Activated CD8-positive, alpha-beta memory T cell treated with anti-CD3 and anti-CD28 coated beads, Interleukin-2, amount 50 U/mL, for 24 hours (primary cell): Measurements from ENCODE around the gene DHX8.

Source experiments
- DNase-seq: peaks from one replicate; pipeline ENCODE4 v3.0.0-alpha.2; 2020; ENCODE audit errors: extremely low read depth

Gene DHX8

DNA sequence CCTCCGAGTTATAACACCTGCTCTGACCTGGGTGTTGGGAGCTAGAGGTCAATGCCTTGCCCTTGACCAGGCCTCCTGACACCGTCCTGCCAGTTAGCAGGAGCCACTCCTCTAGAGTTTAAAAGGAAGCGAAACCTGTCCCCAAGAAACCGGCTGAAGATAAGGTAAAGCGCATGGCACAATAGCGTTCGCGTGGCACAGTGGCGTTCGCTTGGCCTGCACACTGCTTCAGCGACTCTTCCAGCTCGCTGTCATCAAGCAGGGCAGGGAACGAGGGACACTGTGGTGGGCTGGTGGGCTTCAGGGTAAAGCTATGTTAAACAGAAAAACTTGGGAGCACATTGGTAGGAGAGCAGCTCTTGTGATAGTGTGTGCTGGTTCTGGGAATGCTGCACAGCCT lies 90.6 kb downstream of the DHX8 start:
- no peak for DNase-seq

DNA sequence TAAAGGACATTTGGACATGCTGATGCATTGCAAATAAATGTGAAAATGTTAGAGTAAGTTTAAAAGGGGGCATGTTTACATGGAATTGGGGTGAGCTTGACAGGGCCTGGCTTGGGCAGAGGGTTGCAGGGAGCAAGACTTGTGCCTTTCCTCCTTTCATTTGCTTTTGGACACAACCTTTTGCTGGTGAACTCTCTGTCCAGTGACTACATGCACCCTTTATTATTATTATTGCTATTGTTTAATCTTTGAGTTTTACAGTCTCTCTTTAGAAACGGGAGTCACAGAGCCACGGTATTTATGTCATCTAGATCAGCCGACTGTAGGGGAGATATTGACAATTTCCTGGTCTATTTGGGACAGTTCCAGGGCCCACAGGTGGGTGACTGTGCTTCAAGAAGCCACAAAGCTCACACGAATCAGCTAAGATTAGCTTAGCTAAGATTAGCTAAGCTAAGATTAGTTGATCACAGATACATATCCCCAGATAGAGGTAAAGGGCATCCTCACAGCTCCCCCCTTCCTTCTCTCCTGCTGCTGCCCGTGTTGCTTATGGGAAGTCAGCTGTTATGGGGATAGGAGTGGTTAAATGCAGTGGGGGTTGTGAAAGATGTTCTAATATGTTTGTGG lies 91.2 kb downstream of the DHX8 start:
- DNase-seq: no peak
